ENCODE data around the gene CAMKV.

Gene CAMKV

GRCh38 chr3:49895791-49896190 lies 26.1 kb upstream of the CAMKV start:
- H3K27me3 ChIP-seq (ENCODE audit: control insufficient read depth, insufficient read depth, low read length) = no peaks in the 10 kb centered on the region
- H3K27ac ChIP-seq (ENCODE audit: low read length) = no peak overlapping the region
- no peak for DNase-seq (ENCODE audit: low read depth, low spot score)
- no peaks in the 10 kb centered on the region for H3K4me1 ChIP-seq (ENCODE audit: control insufficient read depth, insufficient read depth, low read length)
- no CpG with 5 or more reads among the region's 9 CpGs for WGBS (ENCODE audit: insufficient coverage, insufficient read length)
- no peak overlapping the region for H3K4me3 ChIP-seq (ENCODE audit: low read length)
- no peaks in the 10 kb centered on the region for H3K36me3 ChIP-seq (ENCODE audit: control insufficient read depth, insufficient read depth, low read length)
- H3K9me3 ChIP-seq (ENCODE audit: control insufficient read depth, insufficient read depth, low read length) = no peaks in the 10 kb centered on the region

GRCh38 chr3:49889296-49889695 lies 19.6 kb upstream of the CAMKV start:
- Histone ChIP-seq H3K36me3 (ENCODE audit: control insufficient read depth, insufficient read depth, low read length) (no peaks in the 10 kb centered on the region), H3K9me3 (ENCODE audit: control insufficient read depth, insufficient read depth, low read length) (no peaks in the 10 kb centered on the region), H3K27ac (ENCODE audit: low read length) (no peak overlapping the region), H3K4me1 (ENCODE audit: control insufficient read depth, insufficient read depth, low read length) (no peaks in the 10 kb centered on the region), H3K27me3 (ENCODE audit: control insufficient read depth, insufficient read depth, low read length) (no peaks in the 10 kb centered on the region), H3K4me3 (ENCODE audit: low read length) (no peak overlapping the region)
- WGBS (ENCODE audit: insufficient coverage, insufficient read length) = no CpG with 5 or more reads among the region's 10 CpGs
- DNase-seq (ENCODE audit: low read depth, low spot score) = no peak

- DNase-seq (ENCODE audit: low read depth, low spot score) = no peak
- Histone ChIP-seq H3K27me3 (ENCODE audit: control insufficient read depth, insufficient read depth, low read length) (no peaks in the 10 kb centered on the region), H3K36me3 (ENCODE audit: control insufficient read depth, insufficient read depth, low read length) (no peaks in the 10 kb centered on the region), H3K9me3 (ENCODE audit: control insufficient read depth, insufficient read depth, low read length) (no peaks in the 10 kb centered on the region), H3K4me3 (ENCODE audit: low read length) (no peak overlapping the region), H3K4me1 (ENCODE audit: control insufficient read depth, insufficient read depth, low read length) (peaks cover 3% of the 10 kb centered on the region; the same call in 1 of the 2 replicates), H3K27ac (ENCODE audit: low read length) (no peak overlapping the region)
Observed at GRCh38 chr3:49886922-49887265, 17.2 kb upstream of the CAMKV start.

- H3K27me3 ChIP-seq (ENCODE audit: control insufficient read depth, insufficient read depth, low read length) = no peaks in the 10 kb centered on the region
- no peak for DNase-seq (ENCODE audit: low read depth, low spot score)
- H3K36me3 ChIP-seq (ENCODE audit: control insufficient read depth, insufficient read depth, low read length) = no peaks in the 10 kb centered on the region
Observed at GRCh38 chr3:49883998-49884397, 14.3 kb upstream of the CAMKV start.

GRCh38 chr3:49882166-49882565 lies 12.5 kb upstream of the CAMKV start:
- H3K36me3 ChIP-seq (ENCODE audit: control insufficient read depth, insufficient read depth, low read length) = no peaks in the 10 kb centered on the region
- H3K27ac ChIP-seq (ENCODE audit: low read length) = no peak overlapping the region
- no CpG with 5 or more reads among the region's 6 CpGs for WGBS (ENCODE audit: insufficient coverage, insufficient read length)
- DNase-seq (ENCODE audit: low read depth, low spot score) = no peak
- H3K27me3 ChIP-seq (ENCODE audit: control insufficient read depth, insufficient read depth, low read length) = no peaks in the 10 kb centered on the region
- no peaks in the 10 kb centered on the region for H3K9me3 ChIP-seq (ENCODE audit: control insufficient read depth, insufficient read depth, low read length)
- H3K4me3 ChIP-seq (ENCODE audit: low read length) = no peak overlapping the region
- peaks cover 9% of the 10 kb centered on the region for H3K4me1 ChIP-seq (ENCODE audit: control insufficient read depth, insufficient read depth, low read length)

More at GRCh38 chr3:49883998-49884397, 14.3 kb upstream of the CAMKV start:
- Histone ChIP-seq H3K4me1 (ENCODE audit: control insufficient read depth, insufficient read depth, low read length) (peaks cover 9% of the 10 kb centered on the region), H3K4me3 (ENCODE audit: low read length) (no peak overlapping the region), H3K9me3 (ENCODE audit: control insufficient read depth, insufficient read depth, low read length) (no peaks in the 10 kb centered on the region), H3K27ac (ENCODE audit: low read length) (no peak overlapping the region)
- WGBS (ENCODE audit: insufficient coverage, insufficient read length) = no CpG with 5 or more reads among the region's 4 CpGs

DNA sequence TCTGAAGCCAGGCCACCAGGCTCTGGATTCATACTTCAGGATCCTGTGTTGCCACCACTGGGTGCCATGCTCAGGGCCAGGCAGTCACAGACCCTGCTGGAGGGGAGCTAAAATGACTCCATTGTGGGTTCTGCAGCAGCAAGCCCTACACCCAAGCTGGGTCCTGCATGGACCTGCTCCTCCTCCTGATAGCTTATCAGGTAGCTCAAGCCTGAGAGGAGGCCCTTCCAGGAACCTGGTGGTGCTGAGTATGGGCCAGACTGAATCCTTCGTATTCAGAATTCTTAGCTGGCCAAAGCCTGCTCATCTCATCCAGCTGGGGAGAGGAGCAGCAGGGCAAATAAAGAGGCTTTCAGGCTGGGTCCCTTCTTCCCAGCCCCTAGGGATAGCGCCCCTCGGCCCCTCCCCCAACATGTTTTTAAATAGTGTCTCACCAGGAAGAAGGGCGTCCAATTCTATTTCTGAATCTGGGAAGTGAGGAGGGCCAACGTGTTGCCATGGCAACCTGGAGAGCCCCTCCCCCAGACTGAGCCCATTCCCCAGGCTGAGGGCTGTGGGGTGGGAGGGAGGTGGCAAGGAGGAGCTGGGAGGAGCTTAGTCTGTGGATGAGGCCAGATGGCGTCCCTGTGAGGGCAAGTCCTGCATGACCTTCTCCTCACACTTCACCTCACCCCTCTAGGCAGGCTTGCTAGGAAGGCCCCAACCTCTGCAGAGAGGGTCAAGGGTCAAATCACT lies 11.0 kb upstream of the CAMKV start:
- Histone ChIP-seq H3K4me3 (ENCODE audit: low read length) (no peak overlapping the region), H3K4me1 (ENCODE audit: control insufficient read depth, insufficient read depth, low read length) (peaks cover 9% of the 10 kb centered on the region), H3K27me3 (ENCODE audit: control insufficient read depth, insufficient read depth, low read length) (no peaks in the 10 kb centered on the region), H3K9me3 (ENCODE audit: control insufficient read depth, insufficient read depth, low read length) (no peaks in the 10 kb centered on the region), H3K36me3 (ENCODE audit: control insufficient read depth, insufficient read depth, low read length) (no peaks in the 10 kb centered on the region), H3K27ac (ENCODE audit: low read length) (no peak overlapping the region)
- DNase-seq (ENCODE audit: low read depth, low spot score) = no peak
- WGBS (ENCODE audit: insufficient coverage, insufficient read length) = no CpG with 5 or more reads among the region's 6 CpGs

DNA sequence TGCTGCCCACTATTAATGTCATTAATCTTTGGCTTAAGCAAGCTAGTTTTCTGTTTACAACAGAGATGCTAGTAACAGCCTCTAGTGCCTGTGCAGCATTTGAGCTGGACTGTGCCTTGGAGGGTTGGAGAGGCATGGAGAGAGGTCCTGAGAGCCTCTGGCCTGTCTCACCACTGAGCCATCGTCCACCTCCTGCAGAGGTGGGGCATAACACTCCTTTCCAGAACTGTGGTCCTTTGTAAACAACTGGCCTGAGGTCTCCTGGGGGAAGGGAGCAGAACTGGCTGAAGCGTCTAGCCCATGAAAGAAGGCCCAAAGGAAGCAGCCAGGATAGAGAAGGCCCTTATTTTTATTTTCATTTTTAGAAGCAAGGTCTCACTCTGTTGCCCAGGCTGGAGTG lies 10.0 kb upstream of the CAMKV start:
- no peak for DNase-seq (ENCODE audit: low read depth, low spot score)
- H3K36me3 ChIP-seq (ENCODE audit: control insufficient read depth, insufficient read depth, low read length) = no peaks in the 10 kb centered on the region
- WGBS (ENCODE audit: insufficient coverage, insufficient read length) = no CpG with 5 or more reads among the region's 2 CpGs
- H3K4me1 ChIP-seq (ENCODE audit: control insufficient read depth, insufficient read depth, low read length) = peaks cover 9% of the 10 kb centered on the region
- H3K9me3 ChIP-seq (ENCODE audit: control insufficient read depth, insufficient read depth, low read length) = no peaks in the 10 kb centered on the region
- H3K27ac ChIP-seq (ENCODE audit: low read length) = no peak overlapping the region
- no peaks in the 10 kb centered on the region for H3K27me3 ChIP-seq (ENCODE audit: control insufficient read depth, insufficient read depth, low read length)
- H3K4me3 ChIP-seq (ENCODE audit: low read length) = no peak overlapping the region

GRCh38 chr3:49878686-49879085 lies 9.0 kb upstream of the CAMKV start:
- no peaks in the 10 kb centered on the region for H3K9me3 ChIP-seq (ENCODE audit: control insufficient read depth, insufficient read depth, low read length)
- no peaks in the 10 kb centered on the region for H3K27me3 ChIP-seq (ENCODE audit: control insufficient read depth, insufficient read depth, low read length)
- peaks cover 9% of the 10 kb centered on the region for H3K4me1 ChIP-seq (ENCODE audit: control insufficient read depth, insufficient read depth, low read length)
- no peaks in the 10 kb centered on the region for H3K36me3 ChIP-seq (ENCODE audit: control insufficient read depth, insufficient read depth, low read length)
- no peak overlapping the region for H3K4me3 ChIP-seq (ENCODE audit: low read length)
- H3K27ac ChIP-seq (ENCODE audit: low read length) = no peak overlapping the region
- DNase-seq (ENCODE audit: low read depth, low spot score) = no peak

GRCh38 chr3:49877716-49878115 lies 8.0 kb upstream of the CAMKV start:
- DNase-seq (ENCODE audit: low read depth, low spot score) = no peak
- Histone ChIP-seq H3K36me3 (ENCODE audit: control insufficient read depth, insufficient read depth, low read length) (no peaks in the 10 kb centered on the region), H3K4me3 (ENCODE audit: low read length) (no peak overlapping the region), H3K27ac (ENCODE audit: low read length) (no peak overlapping the region), H3K9me3 (ENCODE audit: control insufficient read depth, insufficient read depth, low read length) (no peaks in the 10 kb centered on the region), H3K27me3 (ENCODE audit: control insufficient read depth, insufficient read depth, low read length) (no peaks in the 10 kb centered on the region), H3K4me1 (ENCODE audit: control insufficient read depth, insufficient read depth, low read length) (peaks cover 9% of the 10 kb centered on the region)
- WGBS (ENCODE audit: insufficient coverage, insufficient read length) = no CpG with 5 or more reads among the region's 2 CpGs

GRCh38 chr3:49876567-49876966 lies 6.9 kb upstream of the CAMKV start:
- H3K4me1 ChIP-seq (ENCODE audit: control insufficient read depth, insufficient read depth, low read length) = peaks cover 6% of the 10 kb centered on the region
- H3K36me3 ChIP-seq (ENCODE audit: control insufficient read depth, insufficient read depth, low read length) = no peaks in the 10 kb centered on the region
- no CpG with 5 or more reads among the region's 5 CpGs for WGBS (ENCODE audit: insufficient coverage, insufficient read length)
- no peak overlapping the region for H3K4me3 ChIP-seq (ENCODE audit: low read length)
- no peaks in the 10 kb centered on the region for H3K27me3 ChIP-seq (ENCODE audit: control insufficient read depth, insufficient read depth, low read length)
- no peaks in the 10 kb centered on the region for H3K9me3 ChIP-seq (ENCODE audit: control insufficient read depth, insufficient read depth, low read length)
- DNase-seq (ENCODE audit: low read depth, low spot score) = no peak
- no peak overlapping the region for H3K27ac ChIP-seq (ENCODE audit: low read length)

DNA sequence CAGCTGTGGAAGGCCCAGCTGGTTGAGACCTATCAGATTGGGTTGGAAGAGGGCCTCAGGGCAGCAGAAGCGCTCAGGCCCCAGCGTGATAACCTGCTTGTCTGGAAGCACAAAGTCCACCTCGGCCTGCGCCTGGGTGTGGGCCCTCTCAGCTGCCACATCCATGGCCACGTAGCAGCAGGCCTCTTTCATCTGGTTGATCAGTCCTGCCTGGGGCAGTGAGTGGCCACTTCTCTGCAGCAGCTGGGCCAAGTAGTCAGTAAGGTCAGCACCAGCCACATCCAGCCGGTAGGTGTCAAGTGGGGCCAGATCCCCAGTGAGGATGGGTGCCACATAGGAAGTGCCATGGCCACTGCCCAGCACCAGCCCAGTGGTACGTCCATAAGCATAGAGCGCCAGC lies 3.9 kb upstream of the CAMKV start:
- no CpG with 5 or more reads among the region's 8 CpGs for WGBS (ENCODE audit: insufficient coverage, insufficient read length)

More for the DNA sequence above, 3.9 kb upstream of the CAMKV start:
- no peak for DNase-seq (ENCODE audit: low read depth, low spot score)
- Histone ChIP-seq H3K9me3 (ENCODE audit: control insufficient read depth, insufficient read depth, low read length) (no peaks in the 10 kb centered on the region), H3K36me3 (ENCODE audit: control insufficient read depth, insufficient read depth, low read length) (no peaks in the 10 kb centered on the region), H3K4me3 (ENCODE audit: low read length) (no peak overlapping the region), H3K27me3 (ENCODE audit: control insufficient read depth, insufficient read depth, low read length) (no peaks in the 10 kb centered on the region), H3K4me1 (ENCODE audit: control insufficient read depth, insufficient read depth, low read length) (peaks cover under 1% of the 10 kb centered on the region; the same call in 1 of the 2 replicates), H3K27ac (ENCODE audit: low read length) (no peak overlapping the region)
